Activated CD4-positive, alpha-beta T cell treated with anti-CD3 and anti-CD28 coated beads for 36 hours (primary cell): ENCODE data around the gene ARHGEF2. TPM values are rescaled to one million over a fixed set of nuclear protein-coding genes. Genes with fewer than 3 reads are reported as not detected.

Experiments used
- ATAC-seq: fragments of 200-7000 bp; cut with Tn5 transposase; one replicate; pipeline ENCODE4 v1.10.0; 2021; ENCODE audit warnings: mild to moderate bottlenecking, moderate library complexity
- CTCF ChIA-PET: fragments of 350-600 bp; sonication (Branson Sonifier 250); formaldehyde crosslinking; loops from one replicate; lab custom pipeline; 2021; ENCODE audit warnings: antibody characterized with exemption; lab: Charles Lee
- POLR2A ChIA-PET: fragments of 350-600 bp; sonication (Branson Sonifier 250); formaldehyde crosslinking; loops from one replicate; lab custom pipeline; 2021; ENCODE audit warnings: antibody characterized with exemption, inconsistent platforms; lab: Charles Lee
- DNase-seq: peaks from one replicate; pipeline ENCODE4 v3.0.0-alpha.2; 2020
- H3K27ac Mint-ChIP-seq: one replicate; pipeline ENCODE4 v1.8.0; 2021; ENCODE audit warnings: mixed read lengths
- H3K27me3 Mint-ChIP-seq: one replicate; pipeline ENCODE4 v1.8.0; 2021; ENCODE audit warnings: mixed read lengths
- H3K36me3 Mint-ChIP-seq: one replicate; pipeline ENCODE4 v1.8.0; 2021; ENCODE audit warnings: low read depth, mixed read lengths
- H3K4me1 Mint-ChIP-seq: one replicate; pipeline ENCODE4 v1.8.0; 2021; ENCODE audit warnings: mixed read lengths
- H3K4me3 Mint-ChIP-seq: one replicate; pipeline ENCODE4 v1.8.0; 2021; ENCODE audit warnings: mild to moderate bottlenecking, moderate library complexity, mixed read lengths
- H3K9me3 Mint-ChIP-seq: one replicate; pipeline ENCODE4 v1.8.0; 2021; ENCODE audit warnings: low read depth, mixed read lengths
- intact Hi-C, 2 experiments: fragments of 100-400 bp; cut with DNase I in 1 of 2; cut with micrococcal nuclease in 1 of 2; formaldehyde crosslinking; loops; one replicate each; pipeline versions ENCODE4 v1.14.2 to v1.15.1; 2022 to 2024; cut with DNase I, micrococcal nuclease
- total RNA-seq, 2 experiments: library from RNA; stranded (reverse); gene quantifications; one replicate each; pipeline ENCODE4 v1.2.3, GENCODE V29; 2021

ARHGEF2 gene
- total RNA-seq, 2 experiments from 2014 or later, result 135 to 216 TPM

DNA sequence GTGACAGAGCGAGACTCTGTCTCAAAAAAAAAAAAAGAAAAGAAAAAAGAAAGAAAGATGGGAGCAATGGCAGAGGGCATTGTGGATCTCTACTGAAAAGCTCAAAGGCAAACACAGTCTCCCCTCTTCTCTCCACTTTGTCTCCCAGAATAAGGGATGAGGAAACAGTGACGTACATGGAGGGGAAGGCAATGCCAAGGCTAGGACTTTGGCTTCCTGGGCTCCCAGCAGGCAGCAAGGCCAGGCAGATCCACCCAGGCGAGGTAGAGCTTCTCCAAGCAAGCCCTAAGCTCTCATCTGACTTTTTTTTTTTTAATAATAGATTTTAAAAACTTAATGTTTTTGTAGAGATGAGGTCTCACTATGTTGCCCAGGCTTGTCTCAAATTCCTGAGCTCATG is 4.6 kb downstream of the ARHGEF2 start:
- peak overlapping the region; percentile 82 for H3K27ac Mint-ChIP-seq
- intact Hi-C loops, result no loop called here
- H3K9me3 Mint-ChIP-seq, result no peaks in the 10 kb centered on the region
- ChIA-PET POLR2A (interaction anchor here (0.6 to 6.5 kb wide), 3 partner anchors 35 to 110 kb away, joined by 3 to 62 read pairs (median 7); partner anchors contain the start of gene KHDC4), CTCF (interaction anchor here (1.4 to 2.4 kb wide), 4 partner anchors 15 to 92 kb away, joined by 3 to 15 read pairs (median 5); no protein-coding TSS in a partner anchor)
- H3K4me3 Mint-ChIP-seq, result no peak overlapping the region
- H3K36me3 Mint-ChIP-seq, result peaks cover 56% of the 10 kb centered on the region
- peaks cover 72% of the 10 kb centered on the region for H3K4me1 Mint-ChIP-seq
- H3K27me3 Mint-ChIP-seq, result no peaks in the 10 kb centered on the region
- ATAC-seq (no peak), DNase-seq (no peak)

GRCh38 chr1:155971910-155972809 is 6.2 kb downstream of the ARHGEF2 start:
- peaks cover 87% of the 10 kb centered on the region for H3K4me1 Mint-ChIP-seq
- ChIA-PET CTCF (no interaction called here), POLR2A (no interaction called here)

DNA sequence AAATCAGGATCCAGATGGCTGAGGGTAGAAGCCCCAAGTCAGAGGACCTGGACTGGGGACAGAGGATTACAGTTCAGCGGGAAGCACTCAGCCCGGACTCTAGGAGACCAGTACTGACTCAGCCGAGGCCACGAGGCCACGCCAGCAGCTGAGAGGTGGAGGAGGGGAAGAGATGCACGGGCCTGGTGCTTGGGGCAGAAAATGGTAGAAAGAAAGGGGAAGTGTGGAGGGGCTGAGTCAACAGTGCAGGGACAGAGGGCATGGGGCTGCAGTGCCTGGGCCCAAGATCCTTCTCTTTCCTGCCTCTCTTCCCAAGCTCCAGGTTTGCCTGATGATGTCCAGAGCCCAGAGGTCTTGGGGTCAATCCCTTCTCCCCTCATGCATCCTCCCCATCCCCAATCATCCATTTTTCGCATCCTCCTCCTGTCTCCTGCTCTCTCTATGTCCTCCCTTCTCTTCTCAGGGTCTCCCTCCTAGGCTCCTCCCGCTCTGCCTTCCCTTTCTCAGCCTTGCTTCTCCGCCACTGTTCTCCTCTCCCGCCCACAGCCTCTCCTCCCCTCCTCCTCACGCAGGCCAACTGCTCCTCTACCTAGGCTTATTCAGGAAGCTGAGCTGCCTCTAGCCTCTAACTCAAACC is 7.7 kb downstream of the ARHGEF2 start:
- DNase-seq (peak; percentile 69), ATAC-seq (peak; percentile 82)
- H3K27me3 Mint-ChIP-seq, result no peaks in the 10 kb centered on the region
- H3K4me3 Mint-ChIP-seq, result peak overlapping the region; percentile 44
- ChIA-PET CTCF (interaction anchor here (0.6 to 1.7 kb wide), 4 partner anchors 19 to 663 kb away, joined by 3 to 11 read pairs (median 4); no protein-coding TSS in a partner anchor), POLR2A (interaction anchor here (0.5 kb wide), 1 partner anchor 36 kb away, joined by 6 read pairs; no protein-coding TSS in a partner anchor)
- H3K9me3 Mint-ChIP-seq, result no peaks in the 10 kb centered on the region
- H3K4me1 Mint-ChIP-seq, result peaks cover 88% of the 10 kb centered on the region
- H3K36me3 Mint-ChIP-seq, result peaks cover 50% of the 10 kb centered on the region
- H3K27ac Mint-ChIP-seq, result peak overlapping the region; percentile 89
- intact Hi-C loops, result loop anchor here in 1 of 2 experiments (1.0 kb wide), 1 partner anchor 8 kb away; the partner anchor contains the start of gene ARHGEF2

More at GRCh38 chr1:155971910-155972809, 6.2 kb downstream of the ARHGEF2 start:
- H3K36me3 Mint-ChIP-seq, result peaks cover 54% of the 10 kb centered on the region
- H3K9me3 Mint-ChIP-seq, result no peaks in the 10 kb centered on the region
- intact Hi-C loops, result no loop called here
- peak overlapping the region; percentile 20 for H3K4me3 Mint-ChIP-seq
- ATAC-seq (no peak), DNase-seq (no peak)
- peak overlapping the region; percentile 82 for H3K27ac Mint-ChIP-seq
- H3K27me3 Mint-ChIP-seq, result no peaks in the 10 kb centered on the region

GRCh38 chr1:155969377-155969791 is 9.0 kb downstream of the ARHGEF2 start:
- Mint-ChIP-seq H3K4me1 (peaks cover 76% of the 10 kb centered on the region), H3K4me3 (no peak overlapping the region), H3K27me3 (no peaks in the 10 kb centered on the region), H3K36me3 (peaks cover 57% of the 10 kb centered on the region), H3K9me3 (no peaks in the 10 kb centered on the region), H3K27ac (peak overlapping the region; percentile 82)
- no peak for DNase-seq
- ChIA-PET CTCF (interaction anchor here (0.8 to 1.7 kb wide), 5 partner anchors 9 to 77 kb away, joined by 3 to 11 read pairs (median 4); partner anchors contain the start of gene ARHGEF2), POLR2A (no interaction called here)
- intact Hi-C loops, result no loop called here
- no peak for ATAC-seq

DNA sequence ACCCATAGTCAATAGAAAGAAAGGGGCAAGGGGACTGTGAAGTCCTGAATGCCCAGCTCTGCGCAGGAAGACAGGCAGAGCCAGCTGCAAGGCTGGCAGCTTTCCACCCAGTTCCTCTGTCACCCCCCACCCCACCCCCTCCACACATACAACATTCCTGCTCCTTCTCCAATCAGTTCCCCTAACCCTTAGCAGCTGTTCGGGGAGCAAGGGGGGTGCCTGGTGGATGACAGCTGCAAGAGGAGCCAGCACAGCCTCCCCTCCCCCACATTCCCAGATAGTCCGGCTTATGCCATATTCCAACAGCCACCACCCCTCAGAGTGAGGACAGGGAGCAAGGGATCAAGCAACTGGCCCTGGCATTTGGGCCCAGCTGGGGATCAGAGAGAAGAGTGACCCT is 9.7 kb downstream of the ARHGEF2 start:
- peaks cover 56% of the 10 kb centered on the region for H3K36me3 Mint-ChIP-seq
- CTCF ChIA-PET, result interaction anchor here (1.0 to 2.2 kb wide), 3 partner anchors 12 to 22 kb away, joined by 4 to 12 read pairs (median 4); no protein-coding TSS in a partner anchor
- ATAC-seq, result no peak

DNA sequence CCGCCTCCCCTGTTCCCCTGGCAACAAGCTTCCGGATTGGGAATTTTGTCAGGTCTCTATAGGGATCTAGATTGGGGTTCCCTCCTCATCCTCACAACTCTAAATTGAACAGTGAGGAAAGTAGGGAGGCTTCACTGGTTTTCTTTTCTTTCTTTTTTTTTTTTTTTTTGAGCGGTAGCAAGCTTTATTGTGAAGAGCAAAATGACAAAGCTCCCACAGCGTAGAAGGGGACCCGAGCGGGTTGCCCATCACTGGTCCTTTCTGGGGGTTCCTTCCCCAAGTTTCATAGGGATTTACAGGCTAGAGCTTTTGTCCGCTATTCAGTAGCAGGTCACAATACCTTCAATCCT is 10.3 kb downstream of the ARHGEF2 start:
- Mint-ChIP-seq H3K36me3 (peaks cover 51% of the 10 kb centered on the region), H3K9me3 (no peaks in the 10 kb centered on the region), H3K4me3 (no peak overlapping the region), H3K4me1 (peaks cover 63% of the 10 kb centered on the region), H3K27ac (peak overlapping the region; percentile 82), H3K27me3 (no peaks in the 10 kb centered on the region)
- intact Hi-C loops, result no loop called here
- ChIA-PET POLR2A (interaction anchor here (0.7 to 1.3 kb wide), 6 partner anchors 9 to 139 kb away, joined by 3 to 6 read pairs (median 3); no protein-coding TSS in a partner anchor), CTCF (interaction anchor here (1.0 to 2.2 kb wide), 6 partner anchors 9 to 30 kb away, joined by 3 to 12 read pairs (median 4); no protein-coding TSS in a partner anchor)
- DNase-seq, result no peak
- ATAC-seq, result no peak

More for the DNA sequence above, 9.7 kb downstream of the ARHGEF2 start:
- POLR2A ChIA-PET, result interaction anchor here (0.7 kb wide), 1 partner anchor 139 kb away, joined by 3 read pairs; no protein-coding TSS in a partner anchor
- no peaks in the 10 kb centered on the region for H3K27me3 Mint-ChIP-seq
- no peaks in the 10 kb centered on the region for H3K9me3 Mint-ChIP-seq
- no peak overlapping the region for H3K4me3 Mint-ChIP-seq
- peak overlapping the region; percentile 82 for H3K27ac Mint-ChIP-seq
- H3K4me1 Mint-ChIP-seq, result peaks cover 69% of the 10 kb centered on the region
- DNase-seq, result no peak
- intact Hi-C loops, result no loop called here

- H3K36me3 Mint-ChIP-seq, result peaks cover 51% of the 10 kb centered on the region
- peaks cover 60% of the 10 kb centered on the region for H3K4me1 Mint-ChIP-seq
- H3K27me3 Mint-ChIP-seq, result no peaks in the 10 kb centered on the region
- DNase-seq, result peak; percentile 40
- H3K9me3 Mint-ChIP-seq, result no peaks in the 10 kb centered on the region
- CTCF ChIA-PET, result interaction anchor here (0.7 to 2.2 kb wide), 8 partner anchors 9 to 186 kb away, joined by 3 to 12 read pairs (median 4); no protein-coding TSS in a partner anchor
- no peak overlapping the region for H3K4me3 Mint-ChIP-seq
- peak overlapping the region; percentile 82 for H3K27ac Mint-ChIP-seq
- POLR2A ChIA-PET, result interaction anchor here (0.9 to 1.5 kb wide), 6 partner anchors 9 to 35 kb away, joined by 3 to 6 read pairs (median 4); partner anchors contain the start of gene ARHGEF2
- ATAC-seq, result no peak
- intact Hi-C loops, result loop anchor here in 1 of 2 experiments (2.0 kb wide), 1 partner anchor 21 kb away; no protein-coding TSS in a partner anchor
Observed at GRCh38 chr1:155967341-155968050, 10.9 kb downstream of the ARHGEF2 start.

- ATAC-seq (no peak), DNase-seq (no peak)
- Mint-ChIP-seq H3K4me3 (no peak overlapping the region), H3K27ac (peak overlapping the region; percentile 83), H3K27me3 (no peaks in the 10 kb centered on the region), H3K9me3 (no peaks in the 10 kb centered on the region), H3K36me3 (peaks cover 57% of the 10 kb centered on the region), H3K4me1 (peaks cover 57% of the 10 kb centered on the region)
- intact Hi-C loops, result loop anchor here in 1 of 2 experiments (2.0 kb wide), 1 partner anchor 22 kb away; no protein-coding TSS in a partner anchor
- ChIA-PET CTCF (interaction anchor here (1.3 to 2.2 kb wide), 3 partner anchors 10 to 29 kb away, joined by 5 to 12 read pairs (median 6); no protein-coding TSS in a partner anchor), POLR2A (interaction anchor here (1.1 to 1.5 kb wide), 2 partner anchors 12 to 35 kb away, joined by 3 to 4 read pairs; partner anchors contain the start of gene ARHGEF2)
Observed at GRCh38 chr1:155966750-155967149, 11.6 kb downstream of the ARHGEF2 start.

GRCh38 chr1:155966135-155966534 is 12.2 kb downstream of the ARHGEF2 start:
- Mint-ChIP-seq H3K4me1 (peaks cover 53% of the 10 kb centered on the region), H3K27ac (peak overlapping the region; percentile 83), H3K36me3 (peaks cover 60% of the 10 kb centered on the region), H3K9me3 (no peaks in the 10 kb centered on the region), H3K27me3 (no peaks in the 10 kb centered on the region), H3K4me3 (no peak overlapping the region)
- POLR2A ChIA-PET, result interaction anchor here (1.5 kb wide), 1 partner anchor 13 kb away, joined by 4 read pairs; the partner anchor contains the start of gene ARHGEF2
- DNase-seq (no peak), ATAC-seq (no peak)
- intact Hi-C loops, result loop anchor here in 1 of 2 experiments (2.0 kb wide), 1 partner anchor 23 kb away; no protein-coding TSS in a partner anchor
- CTCF ChIA-PET, result no interaction called here

DNA sequence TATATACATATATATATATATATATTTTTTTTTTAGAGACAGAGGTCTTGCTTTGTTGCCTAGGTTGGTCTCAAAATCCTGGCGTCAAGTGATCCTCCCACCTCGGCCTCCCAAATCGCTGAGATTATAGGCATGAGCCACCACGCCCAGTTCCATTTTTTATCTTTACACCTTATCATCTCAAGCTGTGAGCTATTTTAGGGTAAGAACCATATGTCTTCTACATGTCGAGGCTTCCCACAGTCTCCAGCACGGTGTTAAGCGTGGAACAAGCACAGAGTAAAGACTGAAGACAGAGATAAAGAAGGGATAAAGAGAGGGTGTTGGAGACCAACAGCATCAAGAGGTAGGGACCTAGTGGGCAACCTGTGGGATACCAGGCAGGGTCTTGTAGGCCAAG is 14.2 kb downstream of the ARHGEF2 start:
- H3K36me3 Mint-ChIP-seq, result peaks cover 63% of the 10 kb centered on the region
- no peaks in the 10 kb centered on the region for H3K27me3 Mint-ChIP-seq
- peaks cover 33% of the 10 kb centered on the region for H3K4me1 Mint-ChIP-seq
- ChIA-PET CTCF (interaction anchor here (0.6 to 1.9 kb wide), 4 partner anchors 9 to 738 kb away, joined by 3 to 6 read pairs (median 3); no protein-coding TSS in a partner anchor), POLR2A (interaction anchor here (0.6 kb wide), 1 partner anchor 40 kb away, joined by 3 read pairs; no protein-coding TSS in a partner anchor)
- H3K27ac Mint-ChIP-seq, result peak overlapping the region; percentile 60
- no peaks in the 10 kb centered on the region for H3K9me3 Mint-ChIP-seq
- H3K4me3 Mint-ChIP-seq, result no peak overlapping the region
- ATAC-seq (no peak), DNase-seq (no peak)
- intact Hi-C loops, result no loop called here
